ENCODE measurements around the gene ST8SIA1. TPM values are rescaled to one million over a fixed set of nuclear protein-coding genes. Genes with fewer than 3 reads are reported as not detected.
"Not testable (repeated sequence)": the region's sequence is repeated elsewhere in the genome, so short reads cannot be mapped to it uniquely, and the experiment has no call there.

ST8SIA1 gene
- total RNA-seq = 2.4 TPM

DNA sequence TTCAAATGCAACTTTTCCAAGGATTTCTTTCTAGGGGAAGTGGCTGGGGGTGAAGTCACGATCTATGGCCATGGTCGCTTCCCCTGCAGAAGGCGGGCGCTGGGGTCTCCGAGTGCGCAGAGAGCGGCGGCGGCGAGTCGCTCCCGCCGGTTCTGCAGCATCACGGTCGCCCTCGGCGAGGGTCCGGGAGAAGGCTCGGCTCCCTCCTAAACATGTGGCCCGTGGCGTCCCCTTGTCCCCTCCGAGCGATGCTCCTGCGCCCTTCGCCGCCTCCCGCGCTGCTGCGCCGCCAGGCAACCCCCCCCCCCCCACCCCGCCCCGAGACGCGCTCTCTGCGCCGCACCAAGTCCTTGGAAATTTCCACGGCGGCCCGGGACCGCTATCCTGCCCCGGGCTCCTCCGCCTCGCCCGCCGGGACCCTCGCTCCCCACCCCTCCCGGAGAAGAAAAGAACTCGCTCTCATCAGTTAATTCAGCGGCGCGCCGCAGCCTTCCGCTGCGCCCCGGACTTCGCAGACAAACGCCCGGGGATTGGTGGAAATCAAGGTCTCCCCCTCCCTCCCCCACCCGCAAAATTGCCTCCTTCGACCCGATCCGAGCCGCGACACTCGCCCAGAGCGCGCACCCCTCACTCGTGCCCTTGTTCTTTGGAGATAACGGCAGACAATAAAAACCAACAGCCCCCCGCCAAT is at the start of gene ST8SIA1:
TSS of gene ST8SIA1 (minus strand) at position 298 of the 691 bp plus-strand sequence. CDS start 475 bp downstream, outside the sequence.
- DNase-seq (ENCODE audit: low spot score) = peak; percentile 25

GRCh38 chr12:22380031-22380430 is 45.5 kb upstream of the ST8SIA1 start:
- DNase-seq (ENCODE audit: low spot score) = no peak

GRCh38 chr12:22377731-22378496 is 43.4 kb upstream of the ST8SIA1 start:
- DNase-seq (ENCODE audit: low spot score) = no peak

- DNase-seq (ENCODE audit: low spot score) = not testable (repeated sequence)
These were observed 42.2 kb upstream of the ST8SIA1 start for GRCh38 chr12:22376596-22377150.

DNA sequence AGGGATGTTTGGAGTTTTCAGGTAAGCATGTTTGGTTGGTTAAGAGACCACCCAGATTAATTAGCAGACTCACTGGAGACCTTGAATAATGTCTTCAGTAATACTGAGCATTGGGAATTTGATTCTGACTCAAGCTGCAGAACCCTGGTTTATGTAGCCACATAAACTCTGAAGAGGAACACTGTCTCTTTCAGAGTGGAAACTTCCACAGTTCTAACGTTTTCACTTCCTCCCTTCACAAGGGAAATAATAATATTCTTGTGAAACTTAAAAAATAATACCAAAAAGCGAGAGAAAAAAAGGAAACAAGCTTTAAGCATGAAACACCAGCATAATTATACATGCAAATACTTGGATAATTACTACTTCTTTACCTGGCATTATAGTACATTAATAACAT is 40.0 kb upstream of the ST8SIA1 start:
- no peak for DNase-seq (ENCODE audit: low spot score)

- no peak for DNase-seq (ENCODE audit: low spot score)
These were observed 37.9 kb upstream of the ST8SIA1 start for GRCh38 chr12:22372277-22372837.

GRCh38 chr12:22366181-22366580 is 31.7 kb upstream of the ST8SIA1 start:
- no peak for DNase-seq (ENCODE audit: low spot score)

DNA sequence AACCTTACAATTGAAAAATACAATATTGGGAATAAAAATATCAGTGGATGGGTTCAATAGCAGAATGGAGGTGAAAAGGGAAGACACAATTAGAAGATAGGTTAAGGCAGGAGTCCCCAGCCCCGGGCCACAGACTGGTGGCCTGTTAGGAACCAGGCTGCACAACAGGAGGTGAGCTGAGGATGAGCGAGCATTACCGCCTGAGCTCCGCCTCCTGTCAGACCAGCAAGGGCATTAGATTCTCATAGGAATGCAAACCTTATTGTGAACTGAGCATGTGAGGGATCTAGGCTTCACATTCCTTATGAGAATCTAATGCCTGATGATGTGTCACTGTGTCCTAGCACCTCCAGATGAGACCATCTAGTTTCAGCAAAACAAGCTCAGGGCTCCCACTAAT is 27.3 kb upstream of the ST8SIA1 start:
- DNase-seq (ENCODE audit: low spot score) = no peak

GRCh38 chr12:22360774-22361173 is 26.3 kb upstream of the ST8SIA1 start:
- DNase-seq (ENCODE audit: low spot score) = no peak

- DNase-seq (ENCODE audit: low spot score) = no peak
These were observed 23.0 kb upstream of the ST8SIA1 start for GRCh38 chr12:22357531-22357930.

- DNase-seq (ENCODE audit: low spot score) = no peak
These were observed 21.7 kb upstream of the ST8SIA1 start for GRCh38 chr12:22356231-22356630.

GRCh38 chr12:22355011-22355580 is 20.6 kb upstream of the ST8SIA1 start:
- no peak for DNase-seq (ENCODE audit: low spot score)

DNA sequence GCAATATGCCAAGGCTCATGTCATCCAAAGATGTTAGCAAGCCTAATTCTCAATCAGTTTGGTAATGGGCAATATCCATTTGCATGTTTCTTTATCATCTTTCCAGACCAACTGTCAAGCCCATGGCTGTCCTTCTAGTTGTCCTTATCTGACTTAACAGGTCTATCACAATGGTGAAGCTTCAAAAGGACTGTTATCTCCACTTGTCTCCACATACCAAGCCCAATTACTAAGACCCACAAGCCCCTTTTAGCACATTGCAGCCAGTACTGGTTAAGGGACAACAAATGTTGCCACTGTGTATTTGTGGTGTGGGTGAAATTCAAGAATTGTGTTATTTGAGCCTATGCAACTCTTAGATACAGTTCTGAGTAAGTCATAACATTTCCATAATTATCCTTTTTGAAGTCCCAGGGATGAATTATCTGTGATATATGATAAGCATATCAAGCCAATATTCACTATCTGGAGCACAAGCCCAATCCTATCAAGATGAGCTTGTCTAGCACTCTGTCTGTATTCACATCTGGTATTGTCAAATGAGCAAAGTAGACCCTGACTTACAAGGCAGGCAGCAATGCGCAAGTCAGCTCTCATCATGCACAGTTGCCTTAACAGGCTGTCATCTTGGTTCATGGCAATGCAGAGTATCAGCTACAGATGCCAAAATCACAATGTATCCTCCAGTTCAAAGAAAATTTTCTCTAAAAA is 19.3 kb upstream of the ST8SIA1 start:
- DNase-seq (ENCODE audit: low spot score) = no peak

- no peak for DNase-seq (ENCODE audit: low spot score)
These were observed 16.4 kb upstream of the ST8SIA1 start for GRCh38 chr12:22350886-22351285.

DNA sequence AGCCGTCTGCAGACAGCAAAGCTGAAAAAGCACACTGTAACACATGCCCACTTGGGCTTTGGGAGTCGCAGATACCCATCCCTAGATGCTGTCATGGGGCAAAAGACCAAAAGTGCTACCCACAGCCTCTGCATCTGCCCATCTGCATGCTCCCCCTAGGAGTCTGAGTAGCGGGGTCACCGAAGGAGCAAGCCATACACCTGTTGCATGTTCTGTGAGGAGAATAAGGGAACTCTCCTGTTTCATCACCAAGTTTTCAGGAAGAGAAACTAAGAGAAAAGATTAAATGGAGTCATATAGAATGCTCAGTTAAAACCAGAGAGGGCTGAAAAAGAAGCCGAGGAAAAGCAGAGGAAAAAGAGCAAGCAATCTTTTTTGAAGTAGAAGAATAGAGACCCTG is 13.7 kb upstream of the ST8SIA1 start:
- DNase-seq (ENCODE audit: low spot score) = no peak

DNA sequence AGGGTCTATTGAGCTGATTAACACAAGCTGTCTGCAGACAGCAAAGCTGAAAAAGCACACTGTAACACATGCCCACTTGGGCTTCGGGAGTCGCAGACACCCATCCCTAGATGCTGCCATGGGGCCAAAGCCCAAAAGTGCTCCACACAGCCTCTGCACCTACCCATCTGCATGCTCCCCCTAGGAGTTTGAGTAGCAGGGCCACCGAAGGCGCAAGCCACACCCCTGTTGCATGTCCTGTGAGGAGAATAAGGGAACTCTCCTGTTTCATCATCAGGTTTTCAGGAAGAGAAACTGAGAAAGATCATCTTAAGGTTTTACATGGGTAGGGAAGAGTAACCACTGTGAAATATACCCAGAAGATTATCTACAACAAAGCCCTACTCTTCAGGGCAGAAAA is 5.6 kb upstream of the ST8SIA1 start:
- DNase-seq (ENCODE audit: low spot score) = no peak

DNA sequence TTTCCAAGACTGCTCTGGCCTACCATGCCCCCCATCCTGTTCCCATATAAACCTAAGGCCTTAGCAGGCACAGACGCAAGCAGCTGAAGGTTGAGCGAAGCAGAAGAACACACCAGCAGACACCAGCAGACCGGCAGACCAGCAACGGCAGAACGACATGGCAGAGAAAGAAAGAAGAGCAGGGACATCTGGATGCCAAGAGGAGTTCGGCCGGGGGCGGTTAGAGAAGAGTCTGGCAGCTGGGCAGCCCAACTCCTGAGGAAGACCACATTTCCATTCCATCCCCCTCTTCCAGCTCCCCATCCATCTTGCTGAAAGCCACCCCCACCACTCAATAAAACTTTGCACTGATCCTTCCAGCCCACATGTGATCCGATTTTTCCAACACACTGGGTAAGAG is 5.2 kb upstream of the ST8SIA1 start:
- no peak for DNase-seq (ENCODE audit: low spot score)

- no peak for DNase-seq (ENCODE audit: low spot score)
These were observed 1.3 kb upstream of the ST8SIA1 start for GRCh38 chr12:22335794-22336166.

- DNase-seq (ENCODE audit: low spot score) = no peak
These were observed 646 bp downstream of the ST8SIA1 start for GRCh38 chr12:22333713-22334409.

- DNase-seq (ENCODE audit: low spot score) = no peak
These were observed 1.3 kb downstream of the ST8SIA1 start for GRCh38 chr12:22333186-22333712.

DNA sequence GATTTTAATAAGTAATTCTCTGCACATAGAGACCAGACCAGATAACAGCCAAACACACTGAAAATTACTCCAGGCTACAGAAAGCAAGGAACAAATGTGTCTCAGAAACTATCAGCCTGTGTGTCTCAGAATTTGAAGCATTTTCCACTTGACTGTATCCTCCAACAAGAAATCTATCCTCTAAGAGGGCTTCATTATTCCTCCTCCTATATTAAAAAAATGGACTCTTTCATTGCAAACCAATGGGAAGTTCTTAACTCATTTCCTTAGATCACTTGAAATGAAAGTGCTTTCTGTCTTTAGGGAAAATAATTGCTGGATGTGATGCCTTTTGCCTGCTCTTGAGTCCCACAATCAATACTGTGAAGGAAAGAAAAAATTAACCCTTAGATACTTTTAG is 2.3 kb downstream of the ST8SIA1 start:
- no peak for DNase-seq (ENCODE audit: low spot score)

All from mucosa of gallbladder (tissue), 1 donor.